K562 (cell line): Measurements from ENCODE around the gene WEE1. TPM values are rescaled to one million over a fixed set of nuclear protein-coding genes. Genes with fewer than 3 reads are reported as not detected.

Experiments used
- CC2D1A ChIP-seq: fragments of 450-650 bp; IDR thresholded peaks from 2 replicates; pipeline ENCODE4 v1.6.1; 2017; ENCODE audit warnings: mild to moderate bottlenecking
- CREB3L1 ChIP-seq: fragments of 450-650 bp; IDR thresholded peaks from 2 replicates; pipeline ENCODE4 v1.6.1; 2014; ENCODE audit warnings: low read depth, mild to moderate bottlenecking, moderate library complexity, borderline replicate concordance
- DEAF1 ChIP-seq: fragments of 450-650 bp; formaldehyde crosslinking; IDR thresholded peaks from 2 replicates; pipeline ENCODE4 v1.4.0; 2020; ENCODE audit warnings: mild to moderate bottlenecking, moderate library complexity
- FOS ChIP-seq: IDR thresholded peaks from 3 replicates; pipeline ENCODE4 v1.6.1; 2011; ENCODE audit not compliant: insufficient read length; ENCODE audit errors: extremely low read depth
- HBP1 ChIP-seq: fragments of 450-650 bp; formaldehyde crosslinking; IDR thresholded peaks from 2 replicates; pipeline ENCODE4 v1.4.0; 2022; ENCODE audit warnings: missing genetic modification characterization
- NFRKB ChIP-seq: fragments of 450-650 bp; IDR thresholded peaks from 2 replicates; pipeline ENCODE4 v1.6.1; 2016; ENCODE audit warnings: low read depth
- POLR2G ChIP-seq: fragments of 200-400 bp; formaldehyde crosslinking; IDR thresholded peaks from 2 replicates; pipeline ENCODE4 v1.6.1; 2017; ENCODE audit warnings: low read depth, mild to moderate bottlenecking, antibody characterized with exemption, low read length, moderate library complexity
- TEAD2 ChIP-seq: fragments of 450-650 bp; IDR thresholded peaks from 2 replicates; pipeline ENCODE4 v1.6.1; 2016; ENCODE audit warnings: missing genetic modification characterization, control low read depth, missing compliant biosample characterization
- THAP7 ChIP-seq: fragments of 250-450 bp; sonication (Bioruptor Pico); IDR thresholded peaks from 2 replicates; pipeline ENCODE4 v1.5.0; 2021
- YY1 ChIP-seq, 3 experiments: IDR thresholded peaks; 2 replicates each; pipeline ENCODE4 v1.6.1; 2011; ENCODE audit warnings: low read length in 2 of 3, mild to moderate bottlenecking in 2 of 3, moderate library complexity in 2 of 3, borderline replicate concordance in 1 of 3, control low read depth in 1 of 3, low read depth in 1 of 3; ENCODE audit not compliant: insufficient read depth in 3 of 3, insufficient replicate concordance in 2 of 3, control insufficient read depth in 1 of 3, insufficient read length in 1 of 3; ENCODE audit errors: extremely low read depth in 1 of 3
- ZNF318 ChIP-seq, 2 experiments: fragments of 450-650 bp; IDR thresholded peaks; 2 replicates each; pipeline ENCODE4 v1.6.1; 2016; ENCODE audit warnings: mild to moderate bottlenecking in 2 of 2, borderline replicate concordance in 1 of 2, low read depth in 1 of 2, moderate library complexity in 1 of 2
- polyA plus RNA-seq, 8 experiments: library from polyadenylated mRNA; depleted of rRNA in 4 of 8; stranded (reverse) in 5 of 8; unstranded in 3 of 8; fragments of >200 nt; fragmentation: Nextera tagmentation in 2 of 8; fragmentation: Illumina TruSeq in 1 of 8; extraction: Ambion mirVana in 2 of 8; extraction: Trizol in 1 of 8; gene quantifications; 2 replicates each; pipeline versions ENCODE4 v1.2.1 to v1.2.3, GENCODE V29; 2011 to 2014; ENCODE audit warnings: inconsistent platforms in 1 of 8, missing spikeins in 1 of 8
- total RNA-seq, 7 experiments: library from RNA; depleted of rRNA in 6 of 7; stranded (reverse); fragments of >200 nt in 6 of 7; fragmentation: Illumina TruSeq in 2 of 7; extraction: Trizol in 2 of 7; gene quantifications; 2 replicates each; pipeline versions ENCODE4 v1.2.1 to v1.2.3, GENCODE V29; 2011 to 2021; ENCODE audit warnings: low replicate concordance in 1 of 7

WEE1 gene
- total and polyA plus RNA-seq, 9 of the 15 experiments (the other 6 are each of a cell fraction or from before 2014, with no cell fraction given), result 21.9 to 99.0 (median 67.4) TPM

- TF ChIP-seq ZNF318 (IDR thresholded peaks at IDR 0.05; ENCODE audit: borderline replicate concordance in 1 of 2, low read depth in 1 of 2) (peak in 1 of 2 experiments; percentile 59; a peak in 1 of 4 replicates), DEAF1 (CRISPR knock-in tag) (peak; percentile 84), HBP1 (CRISPR knock-in tag) (no peak), YY1 (IDR thresholded peaks at IDR 0.05; ENCODE audit: borderline replicate concordance in 1 of 3, control insufficient read depth in 1 of 3, extremely low read depth in 1 of 3, insufficient read depth in 3 of 3, insufficient read length in 1 of 3, insufficient replicate concordance in 2 of 3, low read depth in 1 of 3, low read length in 2 of 3) (peak in 2 of 3 experiments; percentile 49 to 58), NFRKB (peak; percentile 64; the same call in 1 of the 2 replicates), TEAD2 (tag) (peak; percentile 71; the same call in 1 of the 2 replicates), POLR2G (peak; percentile 82), FOS (peak; percentile 39), CREB3L1 (0 out of 2 replicates have a peak, but pooled peaks have one; percentile 16), CC2D1A (peak; percentile 70; the same call in 1 of the 2 replicates), THAP7 (CRISPR knock-in tag) (0 out of 2 replicates have a peak, but pooled peaks have one; percentile 23)
Measured at GRCh38 chr11:9613118-9613829, 39.8 kb downstream of the WEE1 start (continued).
